GM18517 (cell line): Measurements from ENCODE around the gene S1PR1.
"Not testable (repeated sequence)": the region's sequence is repeated elsewhere in the genome, so short reads cannot be mapped to it uniquely, and the experiment has no call there.

Source experiments
- ATAC-seq: cut with Tn5 transposase; IDR thresholded peaks from one replicate; pipeline ENCODE4 v1.9.1; 2021; ENCODE audit warnings: mild to moderate bottlenecking, moderate library complexity; ENCODE audit not compliant: unreplicated experiment

The S1PR1 gene

GRCh38 chr1:101219924-101220870, 16.6 kb upstream of the S1PR1 start:
- ATAC-seq = no peak

- no peak for ATAC-seq
Measured at GRCh38 chr1:101220906-101221305, 15.9 kb upstream of the S1PR1 start.

- ATAC-seq = peak; percentile 99
Measured at GRCh38 chr1:101221945-101222429, 14.8 kb upstream of the S1PR1 start.

- ATAC-seq = no peak
Measured at GRCh38 chr1:101227837-101228236, 9.0 kb upstream of the S1PR1 start.

GRCh38 chr1:101228424-101229134, 8.2 kb upstream of the S1PR1 start:
- no peak for ATAC-seq

GRCh38 chr1:101232182-101232581, 4.6 kb upstream of the S1PR1 start:
- ATAC-seq = not testable (repeated sequence)

GRCh38 chr1:101233495-101233894, 3.3 kb upstream of the S1PR1 start:
- no peak for ATAC-seq

- peak; percentile 2 for ATAC-seq
Measured at GRCh38 chr1:101235216-101235695, 1.6 kb upstream of the S1PR1 start.

- peak; percentile 61 for ATAC-seq
Measured at GRCh38 chr1:101235696-101236515, 913 bp upstream of the S1PR1 start.

GRCh38 chr1:101237229-101237837, 514 bp downstream of the S1PR1 start:
- no peak for ATAC-seq

GRCh38 chr1:101238031-101238628, 1.3 kb downstream of the S1PR1 start:
- no peak for ATAC-seq

- no peak for ATAC-seq
Measured at GRCh38 chr1:101238681-101239094, 1.9 kb downstream of the S1PR1 start.

- no peak for ATAC-seq
Measured at GRCh38 chr1:101239095-101240040, 2.5 kb downstream of the S1PR1 start.

- ATAC-seq = no peak
Measured at GRCh38 chr1:101240041-101240430, 3.2 kb downstream of the S1PR1 start.

GRCh38 chr1:101241485-101242225, 4.8 kb downstream of the S1PR1 start:
- ATAC-seq = no peak

- no peak for ATAC-seq
Measured at GRCh38 chr1:101242324-101243050, 5.7 kb downstream of the S1PR1 start.

GRCh38 chr1:101243751-101244150, 6.9 kb downstream of the S1PR1 start:
- ATAC-seq = no peak
